Measurements from ENCODE around the gene NRIP1.

The NRIP1 gene, protein sequence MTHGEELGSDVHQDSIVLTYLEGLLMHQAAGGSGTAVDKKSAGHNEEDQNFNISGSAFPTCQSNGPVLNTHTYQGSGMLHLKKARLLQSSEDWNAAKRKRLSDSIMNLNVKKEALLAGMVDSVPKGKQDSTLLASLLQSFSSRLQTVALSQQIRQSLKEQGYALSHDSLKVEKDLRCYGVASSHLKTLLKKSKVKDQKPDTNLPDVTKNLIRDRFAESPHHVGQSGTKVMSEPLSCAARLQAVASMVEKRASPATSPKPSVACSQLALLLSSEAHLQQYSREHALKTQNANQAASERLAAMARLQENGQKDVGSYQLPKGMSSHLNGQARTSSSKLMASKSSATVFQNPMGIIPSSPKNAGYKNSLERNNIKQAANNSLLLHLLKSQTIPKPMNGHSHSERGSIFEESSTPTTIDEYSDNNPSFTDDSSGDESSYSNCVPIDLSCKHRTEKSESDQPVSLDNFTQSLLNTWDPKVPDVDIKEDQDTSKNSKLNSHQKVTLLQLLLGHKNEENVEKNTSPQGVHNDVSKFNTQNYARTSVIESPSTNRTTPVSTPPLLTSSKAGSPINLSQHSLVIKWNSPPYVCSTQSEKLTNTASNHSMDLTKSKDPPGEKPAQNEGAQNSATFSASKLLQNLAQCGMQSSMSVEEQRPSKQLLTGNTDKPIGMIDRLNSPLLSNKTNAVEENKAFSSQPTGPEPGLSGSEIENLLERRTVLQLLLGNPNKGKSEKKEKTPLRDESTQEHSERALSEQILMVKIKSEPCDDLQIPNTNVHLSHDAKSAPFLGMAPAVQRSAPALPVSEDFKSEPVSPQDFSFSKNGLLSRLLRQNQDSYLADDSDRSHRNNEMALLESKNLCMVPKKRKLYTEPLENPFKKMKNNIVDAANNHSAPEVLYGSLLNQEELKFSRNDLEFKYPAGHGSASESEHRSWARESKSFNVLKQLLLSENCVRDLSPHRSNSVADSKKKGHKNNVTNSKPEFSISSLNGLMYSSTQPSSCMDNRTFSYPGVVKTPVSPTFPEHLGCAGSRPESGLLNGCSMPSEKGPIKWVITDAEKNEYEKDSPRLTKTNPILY (N-terminal part only)

DNA sequence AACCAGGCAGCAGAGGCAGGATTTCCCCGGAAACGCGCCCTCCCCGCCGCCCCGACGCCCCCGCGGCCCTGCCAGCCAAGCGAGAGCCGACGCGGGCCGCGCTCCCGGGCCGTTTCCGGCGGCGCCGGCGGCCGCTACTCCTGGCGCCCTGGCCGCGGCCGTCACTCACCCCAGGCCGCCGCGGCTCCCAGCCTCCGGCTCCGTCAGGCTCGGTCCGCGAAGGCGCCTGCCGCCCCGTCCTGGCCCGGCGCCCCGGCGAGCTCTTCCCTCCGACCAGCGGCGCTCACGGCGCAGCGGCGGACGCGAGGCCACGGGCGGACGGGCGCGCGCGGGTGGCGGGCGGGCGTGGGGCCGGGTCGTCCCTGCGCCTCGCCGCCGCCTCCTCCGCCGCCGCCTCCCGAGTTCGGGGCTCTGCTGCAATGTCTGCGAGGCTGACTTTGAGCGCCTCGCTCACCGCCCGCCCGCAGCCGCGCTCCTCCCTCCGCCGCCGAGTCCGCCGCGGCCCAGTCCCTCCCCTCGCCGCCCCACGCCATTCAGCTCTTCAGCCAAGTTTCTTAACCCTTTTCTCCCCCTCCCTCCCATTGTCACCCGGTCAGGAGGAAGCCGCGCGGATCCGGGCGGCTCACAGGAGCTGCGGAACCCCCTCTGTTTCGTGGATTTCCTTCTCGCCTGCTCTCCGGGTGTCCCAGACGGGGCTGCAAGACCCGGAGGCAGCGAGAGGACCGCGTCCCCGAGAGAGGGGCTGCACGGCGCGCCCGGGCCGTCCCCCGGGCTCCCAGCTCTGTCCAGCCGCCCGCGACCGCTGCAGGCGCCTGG lies at the start of gene NRIP1:
NRIP1 (minus strand) TSS at position 425 of the 816 bp plus-strand sequence. CDS start 96,808 bp downstream, outside the sequence.
- peak; percentile 97 for DNase-seq

DNA sequence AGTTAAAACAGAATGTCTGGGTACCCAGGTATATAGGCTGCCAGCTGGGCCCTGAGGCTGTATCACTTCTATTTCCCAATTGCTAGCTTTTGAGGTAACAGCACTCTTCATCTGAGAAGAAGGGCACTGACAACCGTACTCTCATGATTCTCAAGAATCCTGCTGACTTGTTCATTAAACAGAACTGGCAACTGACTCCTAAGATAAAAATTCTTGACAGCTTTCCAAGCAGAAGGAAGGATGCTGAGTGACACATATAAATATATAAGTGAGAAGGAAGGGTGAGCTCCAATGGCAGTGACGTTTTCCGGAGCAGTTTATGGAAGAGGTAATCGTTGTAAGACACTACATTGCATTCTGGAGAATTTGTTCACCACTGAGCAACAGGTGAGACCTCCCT lies 48.1 kb upstream of the NRIP1 start:
- no peak for DNase-seq

DNA sequence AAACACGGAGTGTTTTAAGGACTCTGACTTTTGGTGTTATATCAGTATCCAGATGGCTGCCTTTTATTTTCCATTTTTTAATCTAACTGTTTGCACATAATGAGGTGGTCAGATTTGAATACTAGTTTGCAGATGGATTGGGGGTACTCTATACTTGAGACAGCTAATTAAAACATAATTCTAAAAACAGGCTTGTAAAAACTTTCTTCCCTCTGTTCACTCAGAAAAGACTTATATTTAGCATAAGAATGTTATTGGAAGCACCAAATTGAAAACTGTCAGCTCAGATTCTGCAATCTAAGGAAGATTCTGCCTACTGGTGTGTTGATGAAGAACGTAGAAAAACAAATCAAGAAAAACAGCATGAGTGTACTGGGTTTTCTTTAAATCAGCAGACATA lies 44.0 kb upstream of the NRIP1 start:
- DNase-seq = no peak

DNA sequence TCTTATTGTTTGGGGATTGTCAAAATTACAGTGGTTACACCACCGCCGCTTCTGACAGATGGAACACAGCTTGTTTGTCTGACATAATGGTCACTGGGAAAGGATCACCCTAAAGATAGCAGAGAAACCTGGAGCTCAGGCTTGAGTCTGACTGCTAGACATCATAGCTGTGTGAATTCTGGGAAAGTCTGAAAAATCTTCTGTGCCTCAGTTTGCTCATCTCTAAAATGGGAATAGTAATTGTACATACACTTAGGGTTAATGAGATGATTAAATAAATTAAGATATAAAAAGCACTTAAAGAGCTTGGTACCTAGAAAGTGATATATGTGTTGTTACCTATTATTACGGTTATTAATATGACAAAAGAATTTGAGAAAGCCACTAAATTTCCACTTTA lies 39.7 kb upstream of the NRIP1 start:
- DNase-seq = no peak

DNA sequence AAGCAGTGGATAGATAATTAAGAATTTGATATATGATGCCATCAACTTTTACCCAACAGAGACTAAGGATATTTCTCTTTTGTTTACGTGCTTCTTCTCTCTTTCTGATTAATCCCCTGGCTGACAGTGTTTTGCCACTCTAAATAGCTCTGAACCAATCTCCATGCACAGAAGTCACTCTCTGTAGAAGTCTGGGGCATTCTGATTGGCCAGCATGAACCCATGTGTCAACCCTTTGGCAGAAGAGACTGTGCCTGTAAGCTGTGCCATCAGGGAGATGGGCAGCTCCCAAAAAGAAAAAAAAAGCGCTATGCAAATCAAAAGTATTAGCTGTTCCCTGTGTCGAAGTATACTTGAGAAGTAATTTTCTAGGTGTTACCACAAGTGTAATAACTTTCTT lies 34.1 kb upstream of the NRIP1 start:
- DNase-seq = no peak

DNA sequence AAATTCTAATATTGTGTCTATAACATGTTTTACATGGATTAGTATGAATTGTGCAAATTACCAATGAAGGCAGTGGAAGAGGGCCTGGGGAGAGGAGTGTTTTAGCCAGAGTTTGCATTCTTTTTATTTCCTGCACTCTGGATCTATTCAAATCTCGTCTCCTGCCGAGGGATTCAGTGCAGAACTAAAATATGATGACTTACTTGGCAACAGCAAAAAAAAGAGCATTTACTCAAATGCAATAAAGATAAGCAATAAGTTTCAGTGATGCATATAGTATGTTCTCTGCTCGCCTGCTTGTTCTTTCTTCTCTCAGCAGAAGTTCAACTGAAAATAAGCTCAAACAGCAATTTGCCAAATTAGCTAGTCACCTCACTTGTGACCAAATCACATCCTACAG lies 33.4 kb upstream of the NRIP1 start:
- no peak for DNase-seq

DNA sequence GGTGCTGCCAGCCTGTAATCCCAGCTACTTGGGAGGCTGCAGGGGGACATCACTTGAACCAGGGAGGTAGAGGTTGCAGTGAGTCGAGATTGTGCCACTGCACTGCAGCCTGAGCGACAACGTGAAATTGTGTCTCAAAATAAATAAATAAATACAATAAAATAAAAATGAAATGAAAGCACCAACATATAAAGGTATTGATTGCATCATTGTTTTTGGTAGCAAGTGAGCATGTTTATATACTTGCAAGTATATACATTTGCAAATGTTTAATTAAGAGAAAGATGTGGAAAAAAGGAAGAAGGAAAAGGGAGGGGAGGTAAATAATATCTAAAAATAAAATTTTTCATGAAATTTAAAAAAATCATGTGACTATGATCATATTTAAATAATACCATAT lies 32.8 kb upstream of the NRIP1 start:
- no peak for DNase-seq

DNA sequence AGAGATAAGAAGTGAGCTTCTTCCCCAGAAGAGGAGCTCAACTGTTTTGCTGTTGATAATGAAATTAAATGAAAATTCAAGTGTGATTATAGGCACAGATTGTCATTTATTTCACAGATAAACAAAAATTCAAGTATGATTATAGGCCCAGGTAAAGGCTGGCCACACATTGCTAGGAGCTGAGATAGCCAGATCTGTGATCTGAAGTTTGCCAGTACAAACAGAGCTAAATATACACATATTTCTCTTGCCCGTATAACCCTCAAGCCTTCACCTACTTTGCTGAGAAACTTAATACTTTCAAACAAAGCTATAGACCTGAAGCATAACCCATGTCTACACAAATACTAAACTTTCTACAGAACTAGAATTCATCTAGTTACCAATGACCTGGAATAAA lies 31.3 kb upstream of the NRIP1 start:
- DNase-seq = no peak

DNA sequence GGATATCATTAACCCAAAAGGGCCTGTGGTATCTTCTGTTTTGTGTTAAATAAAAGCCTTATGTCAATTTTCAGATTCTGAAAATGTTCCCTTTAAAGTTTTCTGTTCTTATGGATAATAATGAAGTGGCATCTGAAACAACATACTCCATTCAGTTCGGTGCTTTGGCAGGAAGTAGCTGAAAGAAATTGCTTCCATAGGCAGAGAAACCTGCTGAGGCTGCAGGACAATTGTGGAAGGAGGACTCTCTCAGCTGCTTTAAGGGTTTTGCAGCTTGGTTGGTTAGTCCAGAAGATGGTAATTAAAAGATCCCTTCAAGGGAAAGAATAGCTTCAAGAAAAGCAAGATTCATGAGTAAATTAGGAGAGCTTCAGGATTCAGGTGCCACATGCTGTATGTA lies 30.5 kb upstream of the NRIP1 start:
- no peak for DNase-seq

DNA sequence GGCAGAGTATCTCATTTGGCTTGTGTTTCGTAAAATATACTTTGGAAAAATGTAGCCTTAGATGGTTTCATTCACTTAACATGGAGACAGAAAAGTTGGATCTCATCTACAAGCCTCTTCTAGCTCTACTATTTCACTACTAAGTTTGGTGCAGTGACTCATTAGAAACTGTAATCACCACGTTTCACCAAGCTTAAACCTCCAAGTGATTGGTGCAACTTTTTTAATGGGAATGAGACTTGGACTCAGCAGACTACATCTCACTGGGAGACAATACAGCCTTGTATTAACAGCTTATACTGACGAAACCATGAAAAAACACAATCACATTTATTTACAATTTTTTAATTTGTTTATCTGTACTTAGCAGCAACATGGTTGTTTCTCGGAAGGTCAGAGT lies 29.9 kb upstream of the NRIP1 start:
- no peak for DNase-seq

DNA sequence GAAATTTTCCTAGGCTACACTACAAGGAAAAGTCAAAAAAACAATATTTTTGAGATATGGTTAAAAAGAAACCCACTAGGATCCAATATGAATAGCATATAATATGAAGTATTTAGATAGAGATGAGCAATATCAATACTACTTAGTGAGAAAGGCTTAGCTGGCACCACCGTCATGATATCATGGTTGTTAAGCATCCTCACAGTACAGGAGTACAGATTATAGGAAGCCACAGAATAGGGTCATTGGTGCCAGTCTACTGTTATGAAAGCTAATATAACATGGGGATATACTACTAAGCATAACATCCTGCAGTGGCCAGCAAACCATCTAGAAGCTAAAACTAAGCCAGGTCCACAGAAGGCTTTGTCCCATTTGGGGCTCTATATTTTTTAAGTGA lies 28.4 kb upstream of the NRIP1 start:
- DNase-seq = no peak

DNA sequence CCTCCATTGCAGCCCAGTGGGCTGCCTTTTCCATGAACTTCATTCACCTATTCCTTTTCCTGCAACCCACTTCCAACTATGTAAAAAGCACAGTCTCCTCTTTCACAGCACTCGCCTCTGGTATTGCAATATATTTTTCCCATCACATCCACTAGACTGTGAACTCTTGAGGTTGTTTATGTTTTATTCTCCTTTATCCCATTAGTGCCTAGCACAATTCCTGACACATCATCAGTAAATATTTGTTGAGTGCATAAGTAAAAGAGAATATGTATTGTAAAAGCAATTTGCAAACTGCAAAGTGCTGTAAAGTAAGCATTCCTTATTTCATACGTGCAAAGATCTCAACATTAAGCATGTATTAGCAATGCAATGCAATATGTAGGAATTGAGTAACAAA lies 27.9 kb upstream of the NRIP1 start:
- DNase-seq = no peak

DNA sequence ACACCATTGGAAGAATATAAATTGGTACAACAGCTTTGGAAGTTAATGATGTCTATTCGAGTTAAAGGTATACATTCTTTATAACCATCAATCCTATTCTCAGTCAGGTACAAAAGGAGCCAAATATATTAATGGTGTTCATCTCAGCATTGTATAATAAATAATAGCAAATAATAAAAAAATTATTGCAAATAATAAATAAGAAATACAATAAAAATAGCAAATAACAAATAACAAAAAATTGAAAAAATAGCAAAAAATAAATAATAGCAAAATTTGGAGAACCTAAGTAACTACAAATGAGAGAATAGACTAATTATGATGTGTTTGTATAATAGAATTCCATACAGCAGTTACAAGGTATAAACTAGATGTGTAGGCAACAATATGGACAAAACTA lies 25.6 kb upstream of the NRIP1 start:
- no peak for DNase-seq

DNA sequence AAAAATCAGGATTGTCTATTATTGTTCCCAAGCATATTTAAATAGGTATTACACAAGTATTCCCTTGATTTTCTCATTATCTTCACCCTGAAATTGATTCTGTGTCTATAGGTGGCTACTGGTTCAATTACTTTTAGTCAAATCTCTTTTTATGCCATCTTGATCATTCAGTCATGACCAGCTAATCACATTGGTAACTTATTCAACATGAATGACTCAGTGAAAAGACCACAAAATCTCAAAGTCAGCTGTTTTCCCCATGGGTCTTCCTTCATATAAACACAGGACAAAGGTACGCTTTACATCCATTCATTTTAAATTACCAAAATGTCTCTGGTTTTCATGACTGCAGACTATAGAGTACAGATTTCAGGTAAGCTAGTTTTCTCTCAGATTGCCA lies 23.7 kb upstream of the NRIP1 start:
- DNase-seq = no peak

DNA sequence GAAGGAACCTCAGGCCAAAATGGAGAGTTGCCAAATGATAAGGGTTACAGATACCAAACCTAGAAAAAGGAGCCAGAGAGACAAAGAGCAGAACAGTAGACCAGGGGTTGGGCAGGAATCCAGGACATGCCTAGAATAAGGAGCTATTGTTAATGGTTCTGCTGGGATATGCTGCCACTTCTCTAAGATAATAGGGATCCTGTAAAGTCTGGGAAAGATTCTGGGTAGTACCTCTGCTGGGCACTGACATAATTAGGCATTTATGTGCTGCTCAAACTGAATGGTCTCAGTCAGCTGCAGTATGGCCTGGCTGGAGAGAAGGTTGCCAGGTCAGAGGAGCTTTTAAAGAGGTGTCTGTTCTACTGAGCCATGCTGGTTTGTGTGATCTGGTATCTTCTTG lies 19.9 kb upstream of the NRIP1 start:
- no peak for DNase-seq

DNA sequence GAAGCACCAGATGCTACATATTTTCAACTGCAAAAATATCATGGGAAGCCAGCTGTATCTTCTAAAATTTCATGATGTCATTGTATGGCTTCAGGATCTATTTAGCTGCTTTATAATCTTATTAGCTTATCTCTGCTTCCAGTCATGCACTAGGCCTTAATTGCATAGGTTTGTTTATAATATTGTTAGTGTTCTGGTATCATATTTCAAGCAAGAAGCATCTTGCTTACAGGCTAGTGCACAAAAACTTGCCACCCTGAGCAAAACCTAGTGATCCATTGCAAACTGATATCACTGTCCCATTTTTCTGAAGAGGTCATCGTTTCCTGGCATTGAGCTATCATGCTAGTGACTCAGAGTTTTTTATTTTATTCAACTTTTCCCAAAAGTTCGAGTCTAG lies 15.7 kb upstream of the NRIP1 start:
- DNase-seq = no peak

DNA sequence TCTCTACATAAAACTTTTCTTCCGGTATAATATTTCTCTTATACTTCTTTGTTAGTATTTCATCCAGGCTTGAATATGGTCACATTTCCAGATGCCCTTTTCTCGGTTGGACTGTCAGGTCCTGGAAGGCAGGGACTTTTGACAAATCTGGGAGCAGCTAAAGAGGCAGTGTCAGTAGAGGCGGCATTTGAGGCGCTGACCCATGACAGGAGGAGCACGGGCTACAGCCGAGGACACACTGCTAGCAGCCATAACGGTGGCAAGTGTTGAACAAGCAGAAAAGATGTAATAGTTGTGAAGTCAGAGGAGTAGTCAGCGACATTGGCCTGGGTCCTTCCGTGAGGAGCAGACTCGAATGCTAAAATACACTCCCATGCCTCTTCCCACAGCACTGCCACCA lies 14.5 kb upstream of the NRIP1 start:
- DNase-seq = peak; percentile 54

DNA sequence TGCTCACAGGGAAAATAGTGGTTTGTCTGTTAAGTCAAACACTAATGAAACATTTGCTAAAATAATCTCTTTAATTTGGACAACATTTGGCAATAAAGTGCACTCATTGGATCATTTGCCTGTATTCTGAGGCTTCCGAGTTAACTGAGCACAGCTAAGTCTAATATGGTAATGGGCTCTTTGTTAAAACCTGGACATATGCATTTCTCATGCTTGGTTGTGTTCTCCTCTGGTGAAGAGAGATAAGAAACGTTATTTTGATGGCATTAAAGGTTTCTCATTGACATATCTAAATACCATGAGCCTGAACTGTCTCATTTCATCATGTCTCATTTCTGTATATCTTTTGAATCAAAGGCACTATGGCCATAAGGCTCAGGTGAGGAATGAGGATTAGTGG lies 13.4 kb upstream of the NRIP1 start:
- DNase-seq = peak; percentile 67

DNA sequence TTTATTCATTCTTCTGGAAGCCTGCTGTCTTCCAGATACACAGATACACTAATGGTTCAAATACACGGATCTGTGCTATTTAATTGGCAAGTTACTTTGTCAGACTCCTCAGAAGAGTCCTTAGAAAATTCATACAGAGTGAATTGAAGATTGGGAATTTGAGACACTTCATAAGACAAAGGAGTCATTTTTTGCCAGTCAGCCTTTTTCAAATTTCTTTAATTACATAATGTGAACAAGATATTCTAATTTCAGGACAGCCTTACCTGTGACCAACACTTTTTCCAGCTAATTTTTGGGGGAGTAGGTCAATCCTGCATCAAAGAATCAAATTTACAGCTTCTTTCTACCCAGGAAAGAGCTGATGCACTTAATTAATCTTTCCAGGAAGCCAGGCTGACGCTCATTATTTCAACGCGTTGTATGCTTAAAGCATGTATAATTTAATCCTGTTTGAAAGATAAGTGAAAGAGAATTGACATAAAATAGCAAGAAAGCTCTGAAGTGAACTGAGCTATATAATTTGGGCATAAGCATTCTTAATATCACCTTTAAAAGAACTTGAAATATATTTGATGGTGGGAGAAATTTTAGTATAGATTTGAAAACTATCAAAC lies 12.8 kb upstream of the NRIP1 start:
- DNase-seq = peak; percentile 63

DNA sequence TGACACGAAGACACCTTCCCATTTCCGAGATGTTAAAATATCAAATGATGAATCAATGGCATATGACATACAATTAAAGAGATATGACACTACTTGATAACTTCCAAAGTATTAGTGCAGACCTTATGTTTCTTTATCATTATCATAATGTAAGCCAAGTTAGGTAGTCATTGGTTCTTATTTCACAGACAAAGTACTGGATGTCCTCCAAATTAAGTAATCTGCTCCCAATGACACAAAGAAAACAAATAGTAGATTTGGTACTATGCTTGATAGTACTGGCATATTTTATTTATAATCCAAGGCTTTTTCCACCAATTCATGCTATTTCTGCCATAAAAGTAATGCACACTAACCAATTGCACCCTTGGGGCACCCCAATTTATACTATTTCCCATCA lies 11.9 kb upstream of the NRIP1 start:
- no peak for DNase-seq

DNA sequence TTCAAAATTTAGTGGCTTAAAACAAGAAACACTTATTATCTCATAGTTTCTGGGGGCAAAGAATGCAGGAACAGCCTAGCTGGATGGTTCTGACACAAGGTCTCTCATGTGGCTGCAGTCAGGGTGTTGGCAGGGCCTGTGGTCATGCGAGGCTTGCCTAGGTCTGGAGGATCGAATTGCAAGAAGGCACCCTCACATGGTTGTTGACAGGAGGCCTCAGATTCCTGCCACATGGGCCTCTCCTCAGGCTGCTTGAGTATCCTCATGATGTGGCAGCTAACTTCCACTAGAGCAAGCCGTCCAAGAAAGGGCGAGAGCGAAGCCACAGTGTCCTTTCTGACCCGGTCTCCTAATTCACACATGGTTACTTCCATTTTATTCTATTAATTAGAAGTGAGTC lies 6.2 kb upstream of the NRIP1 start:
- DNase-seq = no peak

DNA sequence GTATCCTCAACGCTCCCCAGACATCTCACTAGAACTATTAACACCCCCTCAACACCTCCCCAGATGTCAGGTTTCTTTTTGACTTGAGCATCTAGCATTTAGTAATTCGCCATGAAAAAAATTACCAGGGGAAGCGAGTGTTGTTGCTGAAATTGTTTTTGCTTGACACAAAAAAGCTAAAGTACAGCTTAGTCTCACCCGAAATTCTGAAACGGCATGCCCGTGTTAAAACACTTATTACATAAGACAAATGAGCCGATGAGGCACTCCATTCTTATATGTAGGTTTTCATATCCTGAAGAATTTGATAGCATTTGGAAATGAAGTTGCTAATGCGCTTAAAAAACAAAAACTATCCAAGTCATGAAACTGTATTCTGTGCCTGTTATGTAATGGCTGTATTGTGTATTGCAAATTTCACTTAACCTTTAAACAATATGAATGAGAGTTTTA lies 1.3 kb upstream of the NRIP1 start:
- no peak for DNase-seq
